Mammary epithelial cell (primary cell): ENCODE data around the gene SLC5A2.

Source experiments
- EZH2 ChIP-seq: IDR thresholded peaks from 2 replicates; pipeline ENCODE4 v1.6.1; 2012; ENCODE audit warnings: low read length, inconsistent platforms, borderline replicate concordance
- TF ChIP-seq, protein P1 (sequence below), 2 donors: IDR thresholded peaks in 1 of 2; conservative IDR thresholded peaks in 1 of 2; 2 replicates each; pipeline ENCODE4 v1.5.1; 2011 to 2012; ENCODE audit warnings: inconsistent platforms in 2 of 2, low read length in 2 of 2, mild to moderate bottlenecking in 2 of 2, control low read depth in 1 of 2, low read depth in 1 of 2; ENCODE audit not compliant: insufficient read depth in 1 of 2; ENCODE audit errors: extremely low read depth in 1 of 2

DNA sequence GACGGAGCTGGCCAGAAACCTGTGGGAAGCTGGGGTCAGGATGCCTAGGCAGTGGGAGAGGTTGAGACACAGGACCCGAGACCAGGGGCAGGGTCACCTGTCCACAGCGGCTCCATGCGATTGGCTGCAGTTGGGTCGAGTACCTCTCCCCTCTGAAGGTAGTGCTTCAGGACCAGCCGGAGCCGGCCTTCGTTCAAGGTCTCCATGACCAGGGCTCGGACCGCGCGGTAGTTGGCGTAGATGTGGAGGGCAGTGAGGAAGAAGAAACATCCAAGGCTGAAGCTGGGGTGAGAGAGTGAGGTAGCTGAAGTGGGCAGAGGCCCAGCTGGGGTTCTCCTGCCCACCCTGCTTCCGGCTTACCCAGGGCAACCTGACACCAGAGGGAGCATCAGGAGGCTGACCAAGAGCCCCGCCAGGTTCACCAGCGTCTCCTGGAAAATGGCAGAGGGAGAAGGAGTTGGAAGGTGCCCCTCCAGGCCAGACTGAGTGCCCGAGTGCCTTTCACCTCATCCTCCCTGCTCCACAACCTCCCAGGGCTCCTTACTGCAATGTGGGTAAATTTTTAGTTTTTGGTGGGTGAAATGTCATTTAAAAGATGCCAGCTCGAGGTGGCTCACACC is 10.7 kb downstream of the SLC5A2 start:
- TF ChIP-seq EZH2 = no peak
- TF ChIP-seq, protein P1, sequence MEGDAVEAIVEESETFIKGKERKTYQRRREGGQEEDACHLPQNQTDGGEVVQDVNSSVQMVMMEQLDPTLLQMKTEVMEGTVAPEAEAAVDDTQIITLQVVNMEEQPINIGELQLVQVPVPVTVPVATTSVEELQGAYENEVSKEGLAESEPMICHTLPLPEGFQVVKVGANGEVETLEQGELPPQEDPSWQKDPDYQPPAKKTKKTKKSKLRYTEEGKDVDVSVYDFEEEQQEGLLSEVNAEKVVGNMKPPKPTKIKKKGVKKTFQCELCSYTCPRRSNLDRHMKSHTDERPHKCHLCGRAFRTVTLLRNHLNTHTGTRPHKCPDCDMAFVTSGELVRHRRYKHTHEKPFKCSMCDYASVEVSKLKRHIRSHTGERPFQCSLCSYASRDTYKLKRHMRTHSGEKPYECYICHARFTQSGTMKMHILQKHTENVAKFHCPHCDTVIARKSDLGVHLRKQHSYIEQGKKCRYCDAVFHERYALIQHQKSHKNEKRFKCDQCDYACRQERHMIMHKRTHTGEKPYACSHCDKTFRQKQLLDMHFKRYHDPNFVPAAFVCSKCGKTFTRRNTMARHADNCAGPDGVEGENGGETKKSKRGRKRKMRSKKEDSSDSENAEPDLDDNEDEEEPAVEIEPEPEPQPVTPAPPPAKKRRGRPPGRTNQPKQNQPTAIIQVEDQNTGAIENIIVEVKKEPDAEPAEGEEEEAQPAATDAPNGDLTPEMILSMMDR (conservative IDR thresholded peaks at IDR 0.05 in 1 of 2, IDR thresholded peaks at IDR 0.05 in 1 of 2; ENCODE audit: extremely low read depth in 1 of 2, insufficient read depth in 1 of 2, low read depth in 1 of 2, low read length in 2 of 2) = no peak
